HG02885 (cell line): Measurements from ENCODE around the gene KLHL6.
"Not testable (repeated sequence)": the region's sequence is repeated elsewhere in the genome, so short reads cannot be mapped to it uniquely, and the experiment has no call there.

Experiments
- ATAC-seq: cut with Tn5 transposase; IDR thresholded peaks from one replicate; pipeline ENCODE4 v1.9.1; 2021; ENCODE audit warnings: mild to moderate bottlenecking; ENCODE audit not compliant: unreplicated experiment, poor library complexity

The KLHL6 gene

GRCh38 chr3:183490211-183490601 is 65.3 kb downstream of the KLHL6 start:
- no peak for ATAC-seq

- no peak for ATAC-seq
These were observed 65.9 kb downstream of the KLHL6 start for GRCh38 chr3:183489455-183490210.

DNA sequence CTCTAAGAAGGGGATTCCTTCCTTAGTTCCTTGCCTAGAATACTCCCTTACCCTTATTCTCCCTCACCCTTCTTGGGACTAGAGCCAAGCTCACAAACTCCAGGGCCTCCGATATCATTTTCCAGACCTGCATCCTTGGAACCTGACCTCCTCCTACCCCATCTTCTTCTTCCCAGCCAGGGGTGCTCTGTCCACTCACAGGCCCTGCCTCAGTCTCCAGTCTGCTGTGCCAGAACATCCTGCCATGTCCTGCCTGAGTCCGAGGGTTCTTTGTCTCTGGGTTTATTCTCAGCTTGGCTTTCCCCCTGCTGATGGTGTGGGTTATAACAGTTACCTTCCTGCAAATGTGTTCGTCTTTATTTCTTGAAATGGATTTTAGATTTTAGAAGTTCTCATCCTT is 67.2 kb downstream of the KLHL6 start:
- no peak for ATAC-seq

- no peak for ATAC-seq
These were observed 67.6 kb downstream of the KLHL6 start for GRCh38 chr3:183487896-183488295.

- ATAC-seq, result no peak
These were observed 68.5 kb downstream of the KLHL6 start for GRCh38 chr3:183487016-183487415.

- no peak for ATAC-seq
These were observed 69.0 kb downstream of the KLHL6 start for GRCh38 chr3:183486472-183486871.

DNA sequence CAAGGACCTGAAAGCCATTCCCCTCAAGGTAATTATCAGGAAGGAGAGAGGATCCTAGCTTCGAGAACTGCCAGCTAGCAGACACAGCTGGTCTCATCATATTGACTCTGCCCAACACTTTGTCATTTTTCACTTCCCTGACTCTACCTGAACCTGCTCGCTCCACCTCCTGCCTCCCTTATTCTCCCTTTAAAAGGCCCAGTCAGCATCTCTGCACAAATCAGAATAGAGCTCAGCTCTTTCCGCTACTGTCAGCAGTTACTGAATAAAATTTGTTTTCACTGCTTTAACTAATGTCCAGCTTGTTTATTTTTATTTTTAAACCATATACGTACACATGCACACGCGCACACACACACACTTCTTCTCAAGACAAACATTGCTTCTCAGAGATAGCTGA is 69.9 kb downstream of the KLHL6 start:
- ATAC-seq, result no peak

- ATAC-seq, result no peak
These were observed 70.4 kb downstream of the KLHL6 start for GRCh38 chr3:183485093-183485492.

DNA sequence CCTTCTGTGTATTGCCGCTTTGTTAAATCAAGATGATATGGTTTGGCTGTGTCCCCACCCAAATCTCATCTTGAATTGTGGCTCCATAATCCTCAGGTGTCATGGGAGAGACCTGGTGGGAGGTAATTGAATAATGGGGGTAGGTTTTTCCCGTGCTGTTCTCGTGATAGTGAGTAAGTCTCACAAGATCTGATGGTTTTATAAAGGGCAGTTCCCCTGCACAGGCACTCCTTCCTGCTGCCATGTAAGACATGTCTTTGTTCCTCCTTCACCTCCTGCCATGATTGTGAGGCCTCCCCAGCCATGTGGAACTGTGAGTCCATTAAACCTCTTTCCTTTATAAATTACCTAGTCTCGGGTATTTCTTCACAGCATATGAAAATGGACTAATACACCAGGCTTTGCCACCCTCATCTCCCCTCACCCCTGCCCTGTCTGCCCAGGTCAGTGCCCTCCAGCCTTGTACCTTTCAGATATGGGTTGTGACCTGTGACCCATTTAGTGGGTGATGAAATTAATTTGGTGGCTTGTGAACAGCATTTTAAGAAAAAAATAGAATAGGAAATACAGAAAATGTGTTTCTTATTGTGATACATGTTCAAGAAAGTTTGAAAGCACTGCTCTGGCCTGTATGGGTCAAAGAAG is 71.0 kb downstream of the KLHL6 start:
- ATAC-seq, result no peak

GRCh38 chr3:183481582-183481981 is 73.9 kb downstream of the KLHL6 start:
- no peak for ATAC-seq

DNA sequence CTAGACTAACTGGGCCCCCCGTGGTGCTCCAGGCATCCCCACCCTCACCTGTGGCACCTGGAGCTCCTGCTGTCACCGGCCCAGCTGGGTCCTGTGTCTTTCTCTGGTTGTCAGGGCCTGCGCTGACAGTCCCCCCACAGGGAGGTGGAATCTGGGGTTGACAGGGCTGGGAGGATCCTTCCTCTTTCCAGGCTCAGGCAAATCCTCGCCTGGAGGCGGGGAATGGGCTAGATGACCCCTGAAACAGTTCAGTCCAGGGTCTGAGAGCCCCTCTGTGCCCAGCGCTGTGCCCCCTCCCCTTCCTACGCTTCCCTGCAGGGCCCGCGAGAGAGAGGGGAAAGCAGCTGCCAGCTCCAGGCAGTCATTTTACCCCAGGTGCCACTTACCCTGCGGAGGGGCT is 77.0 kb downstream of the KLHL6 start:
- ATAC-seq, result no peak

DNA sequence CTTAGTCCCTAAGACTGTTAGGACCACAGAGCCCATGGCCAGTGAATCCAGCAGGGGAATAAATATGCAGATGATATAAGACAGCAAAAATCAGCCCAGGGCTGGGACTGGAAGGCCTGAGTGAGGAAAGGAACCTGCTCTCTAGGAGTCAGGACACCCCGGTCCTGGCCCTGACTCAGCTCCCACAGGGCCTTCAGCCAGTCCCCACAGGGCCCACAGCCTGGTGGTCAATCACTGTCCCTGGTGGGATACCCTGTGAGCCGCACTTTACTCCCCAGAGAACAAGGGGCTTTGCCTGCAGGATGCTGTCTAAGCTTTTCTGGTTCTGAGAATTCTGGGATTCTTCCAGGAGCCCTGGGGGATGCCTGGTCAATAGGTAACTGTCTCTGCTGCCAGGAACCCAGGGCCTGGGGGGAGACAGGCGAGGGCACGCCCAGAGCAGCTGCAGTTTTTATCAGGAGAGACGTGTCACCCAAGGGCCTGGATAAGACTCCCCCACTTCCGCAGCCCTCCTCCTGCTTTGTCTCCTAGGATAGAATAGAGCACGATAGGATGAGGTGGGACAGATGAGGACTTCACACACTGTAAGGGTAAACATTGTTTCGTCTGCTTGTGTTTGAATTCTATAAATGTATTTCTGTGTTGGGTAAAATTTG is 77.6 kb downstream of the KLHL6 start:
- ATAC-seq, result no peak

DNA sequence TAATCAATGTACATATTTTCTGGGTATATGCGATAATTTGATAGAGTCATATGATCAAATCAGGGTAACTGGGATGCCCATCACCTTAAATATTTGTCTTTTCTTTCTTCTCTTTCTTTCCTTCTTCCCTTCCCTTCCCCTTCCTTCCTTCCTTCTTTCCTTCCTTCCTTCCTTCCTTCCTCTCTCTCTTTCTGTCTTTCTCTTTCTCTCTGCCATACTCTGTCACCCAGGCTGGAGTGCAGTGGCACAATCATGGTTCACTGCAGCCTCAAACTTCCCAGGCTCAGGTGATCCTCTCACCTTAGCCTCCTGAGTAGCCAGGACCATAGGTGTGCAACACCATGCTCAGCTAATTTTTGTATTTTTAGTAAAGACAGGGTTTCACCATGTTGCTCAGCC is 79.7 kb downstream of the KLHL6 start:
- not testable (repeated sequence) for ATAC-seq

GRCh38 chr3:183475016-183475763 is 80.3 kb downstream of the KLHL6 start:
- ATAC-seq, result no peak

DNA sequence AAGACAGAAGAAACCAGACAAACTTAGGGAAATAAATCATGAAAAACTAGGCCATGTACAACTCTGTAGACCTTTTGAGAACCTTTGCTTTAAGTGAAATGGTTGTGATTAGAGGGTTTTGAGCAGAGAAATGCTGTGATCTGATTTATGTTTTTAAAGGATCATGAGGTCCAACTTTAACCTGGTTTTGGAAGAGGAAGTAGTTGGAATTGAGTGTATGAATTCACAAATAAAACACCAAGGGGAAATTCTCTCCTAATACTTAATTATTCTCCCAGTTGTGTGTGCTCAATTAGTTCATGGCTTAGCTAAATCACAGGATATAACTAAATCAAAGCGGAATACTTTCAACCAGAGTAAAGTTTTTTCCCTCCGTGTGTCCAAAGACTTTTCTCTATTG is 81.5 kb downstream of the KLHL6 start:
- no peak for ATAC-seq

DNA sequence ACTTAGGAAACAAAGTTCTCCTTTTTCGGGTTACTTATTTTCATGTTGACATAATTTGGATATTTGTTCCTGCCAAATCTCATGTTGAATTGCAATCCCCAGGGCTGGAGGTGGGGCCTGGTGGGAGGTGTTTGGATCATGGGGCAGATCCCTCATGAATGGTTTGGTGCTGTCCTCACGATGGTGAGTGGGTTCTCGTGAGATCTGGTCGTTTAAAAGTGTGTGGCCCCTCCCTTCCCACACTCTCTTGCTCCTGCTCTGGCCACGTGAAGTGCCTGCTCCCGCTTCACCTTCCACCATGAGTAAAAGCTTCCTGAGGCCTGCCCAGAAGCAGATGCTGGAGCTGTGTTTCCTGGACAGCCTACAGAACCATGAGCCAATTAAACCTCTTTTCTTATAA is 83.4 kb downstream of the KLHL6 start:
- no peak for ATAC-seq

DNA sequence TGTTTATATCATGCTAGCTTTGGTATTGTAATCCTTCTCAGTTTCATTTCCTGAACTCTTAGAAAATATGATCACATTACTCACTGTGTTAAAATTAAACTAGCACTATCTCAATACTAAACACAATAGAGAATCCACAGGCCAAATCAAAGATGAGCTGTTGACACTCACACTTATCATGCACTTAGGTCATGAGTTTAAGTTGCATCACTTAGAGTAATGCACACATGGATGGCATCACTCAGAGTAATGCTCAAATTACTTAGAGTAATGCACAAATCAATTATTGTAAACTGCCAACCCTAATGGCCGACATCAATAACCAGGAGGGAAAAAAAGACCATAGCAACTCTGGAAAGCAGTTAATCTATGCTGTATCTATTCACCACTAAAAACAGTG is 87.1 kb downstream of the KLHL6 start:
- no peak for ATAC-seq

DNA sequence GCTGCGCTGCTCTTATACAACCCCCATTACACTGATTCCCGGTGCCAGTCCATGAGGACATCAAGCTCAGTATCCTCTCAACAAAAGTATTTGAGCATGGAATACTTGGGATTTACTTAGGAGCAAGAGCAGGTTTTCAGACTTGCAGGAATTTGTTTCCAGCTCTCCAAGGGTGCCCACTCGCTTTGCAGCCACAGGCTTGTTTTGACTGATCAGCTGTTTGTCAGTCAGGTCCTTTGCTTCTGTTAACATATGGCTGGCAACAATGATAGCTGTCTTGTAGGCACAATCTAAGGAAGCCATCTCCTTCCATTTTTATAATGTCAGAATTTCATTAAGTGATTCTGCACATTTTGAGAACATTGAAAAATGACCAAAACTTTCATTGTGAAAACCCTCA is 88.9 kb downstream of the KLHL6 start:
- no peak for ATAC-seq

DNA sequence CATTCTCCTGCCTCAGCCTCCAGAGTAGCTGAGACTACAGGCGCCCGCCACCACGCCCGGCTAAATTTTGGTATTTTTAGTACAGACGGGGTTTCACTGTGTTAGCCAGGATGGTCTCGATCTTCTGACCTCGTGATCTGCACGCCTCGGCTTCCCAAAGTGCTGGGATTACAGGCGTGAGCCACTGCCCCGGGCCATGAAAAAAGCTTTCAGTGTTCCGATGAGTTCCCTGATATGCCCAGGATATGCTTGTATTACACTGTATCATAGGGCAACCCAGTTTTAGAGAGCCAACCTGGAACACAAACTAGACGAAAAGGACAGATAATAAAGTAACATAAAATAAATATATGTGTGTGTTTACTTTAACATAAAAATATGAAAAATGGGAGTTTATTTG is 89.8 kb downstream of the KLHL6 start:
- ATAC-seq, result not testable (repeated sequence)

- no peak for ATAC-seq
These were observed 91.0 kb downstream of the KLHL6 start for GRCh38 chr3:183464480-183464879.
